Neural cell (in vitro differentiated cells): ENCODE measurements around the gene MARCHF4. TPM values are rescaled to one million over a fixed set of nuclear protein-coding genes. Genes with fewer than 3 reads are reported as not detected.

Source experiments
- H2AFZ ChIP-seq: fragments of 200-600, 300-800 bp; sonication (generic), shearing (Covaris generic); 2 replicates; pipeline ENCODE4 v1.6.0; 2014; ENCODE audit warnings: low read depth, mild to moderate bottlenecking, antibody characterized with exemption, low read length, moderate library complexity
- H3F3A ChIP-seq: fragments of 200-600 bp; shearing (Covaris generic); 2 replicates; pipeline ENCODE4 v1.6.1; 2016; ENCODE audit warnings: mild to moderate bottlenecking, moderate library complexity, mixed read lengths, antibody characterized with exemption, low read length; ENCODE audit not compliant: insufficient read depth, poor library complexity, severe bottlenecking
- H3K27ac ChIP-seq: fragments of 200-600, 300-800 bp; sonication (generic), shearing (Covaris generic); 2 replicates; pipeline ENCODE4 v1.5.1; 2014; ENCODE audit warnings: mild to moderate bottlenecking, low read length, moderate library complexity
- H3K27me3 ChIP-seq: fragments of 300-800, 200-600 bp; sonication (generic), shearing (Covaris generic); 2 replicates; pipeline ENCODE4 v1.6.0; 2014; ENCODE audit warnings: mild to moderate bottlenecking, low read depth, low read length, moderate library complexity; ENCODE audit not compliant: insufficient read depth
- H3K36me3 ChIP-seq: fragments of 300-800, 200-600 bp; sonication (generic), shearing (Covaris generic); 2 replicates; pipeline ENCODE4 v1.5.1; 2014; ENCODE audit warnings: mild to moderate bottlenecking, antibody characterized with exemption, low read length, moderate library complexity; ENCODE audit not compliant: insufficient read depth
- H3K4me2 ChIP-seq: fragments of 300-800, 200-600 bp; sonication (generic), shearing (Covaris generic); 2 replicates; pipeline ENCODE4 v1.6.0; 2014; ENCODE audit warnings: mild to moderate bottlenecking, low read length
- H3K4me3 ChIP-seq: fragments of 300-800, 200-600 bp; sonication (generic), shearing (Covaris generic); 2 replicates; pipeline ENCODE4 v1.5.1; 2014; ENCODE audit warnings: mild to moderate bottlenecking, low read length, moderate library complexity
- H3K79me2 ChIP-seq: fragments of 200-600 bp; shearing (Covaris generic); replicated peaks from 2 replicates; pipeline ENCODE4 v1.6.0; 2014; ENCODE audit warnings: mild to moderate bottlenecking, low read length, moderate library complexity; ENCODE audit not compliant: insufficient read depth
- H3K9ac ChIP-seq: fragments of 300-800, 200-600 bp; sonication (generic), shearing (Covaris generic); 2 replicates; pipeline ENCODE4 v1.6.1; 2016; ENCODE audit warnings: mild to moderate bottlenecking, low read length, mixed read lengths
- H3K9me2 ChIP-seq: fragments of 200-600 bp; shearing (Covaris generic); 2 replicates; pipeline ENCODE4 v1.6.1; 2016; ENCODE audit warnings: mild to moderate bottlenecking, low read length, mixed read lengths; ENCODE audit not compliant: insufficient read depth
- H3K9me3 ChIP-seq: fragments of 200-600, 300-800 bp; sonication (generic), shearing (Covaris generic); 2 replicates; pipeline ENCODE4 v1.6.1; 2016; ENCODE audit warnings: mild to moderate bottlenecking, mixed run types, low read length, moderate library complexity, mixed read lengths
- H4K20me1 ChIP-seq: fragments of 200-600 bp; shearing (Covaris generic); 2 replicates; pipeline ENCODE4 v1.6.1; 2016; ENCODE audit warnings: mild to moderate bottlenecking, mixed run types; ENCODE audit not compliant: insufficient read depth
- CTCF ChIP-seq: fragments of 450-650 bp; IDR thresholded peaks from 2 replicates; pipeline ENCODE4 v1.5.1; 2014; ENCODE audit warnings: antibody characterized with exemption, mild to moderate bottlenecking, moderate library complexity; ENCODE audit not compliant: poor library complexity, severe bottlenecking
- EP300 ChIP-seq: fragments of 450-650 bp; conservative IDR thresholded peaks from 2 replicates; pipeline ENCODE4 v1.6.1; 2014; ENCODE audit warnings: antibody characterized with exemption, mild to moderate bottlenecking, moderate library complexity; ENCODE audit not compliant: poor library complexity, severe bottlenecking
- EZH2 ChIP-seq: fragments of 200-600, 300-800 bp; shearing (Covaris generic), sonication (generic); IDR thresholded peaks from 2 replicates; pipeline ENCODE4 v1.6.1; 2014; ENCODE audit warnings: antibody characterized with exemption, low read length, borderline replicate concordance, mild to moderate bottlenecking; ENCODE audit not compliant: insufficient read depth, poor library complexity, severe bottlenecking
- MXI1 ChIP-seq: fragments of 450-650 bp; conservative IDR thresholded peaks from 2 replicates; pipeline ENCODE4 v1.6.1; 2014; ENCODE audit warnings: antibody characterized with exemption, mild to moderate bottlenecking; ENCODE audit not compliant: poor library complexity, severe bottlenecking
- POLR2AphosphoS5 ChIP-seq: IDR thresholded peaks from 2 replicates; pipeline ENCODE4 v1.6.1; 2012
- RAD21 ChIP-seq: fragments of 450-650 bp; conservative IDR thresholded peaks from 2 replicates; pipeline ENCODE4 v1.6.1; 2014; ENCODE audit warnings: antibody characterized with exemption, mild to moderate bottlenecking, moderate library complexity
- SMC3 ChIP-seq: fragments of 450-650 bp; conservative IDR thresholded peaks from 2 replicates; pipeline ENCODE4 v1.6.1; 2014; ENCODE audit warnings: antibody characterized with exemption, mild to moderate bottlenecking, moderate library complexity; ENCODE audit not compliant: poor library complexity
- TAF1 ChIP-seq: IDR thresholded peaks from 2 replicates; pipeline ENCODE4 v1.6.1; 2012; ENCODE audit warnings: low read depth
- polyA plus RNA-seq: library from polyadenylated mRNA; depleted of rRNA; stranded (reverse); fragments of >200 nt; gene quantifications from 2 replicates; pipeline ENCODE4 v1.2.3, GENCODE V29; 2014
- TF ChIP-seq, protein P1 (sequence below): IDR thresholded peaks from 2 replicates; pipeline ENCODE4 v1.6.1; 2012; ENCODE audit warnings: borderline replicate concordance

The MARCHF4 gene
- polyA plus RNA-seq, 1 donor from 2014 or later = 10.1 TPM

DNA sequence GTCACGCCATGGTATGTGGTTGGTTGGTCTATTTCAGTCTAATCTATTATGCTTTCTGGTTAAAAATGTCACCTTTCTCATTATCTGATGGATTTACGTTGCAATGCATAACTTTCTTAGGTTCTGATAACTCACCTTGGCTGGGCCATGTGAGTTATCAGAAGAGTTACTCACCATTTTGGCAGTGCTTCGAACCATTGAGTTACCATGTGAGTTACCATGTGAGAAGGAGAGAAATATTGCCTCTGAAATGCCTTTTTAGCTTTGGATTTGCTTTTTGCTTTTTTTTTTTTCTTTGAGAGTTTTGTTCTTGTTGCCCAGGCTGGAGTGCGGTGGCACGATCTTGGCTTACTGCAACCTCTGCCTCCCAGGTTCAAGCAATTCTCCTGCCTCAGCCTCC lies 41.6 kb upstream of the MARCHF4 start:
- Histone ChIP-seq H2AFZ (no peak overlapping the region), H3K4me3 (peak overlapping the region; percentile 81), H3K79me2 (peaks cover 3% of the 10 kb centered on the region), H3K9me2 (no peaks in the 10 kb centered on the region), H3K9ac (no peak overlapping the region), H3K36me3 (no peaks in the 10 kb centered on the region), H3K27ac (no peak overlapping the region), H3F3A (no peaks in the 10 kb centered on the region), H3K27me3 (no peaks in the 10 kb centered on the region), H3K9me3 (no peaks in the 10 kb centered on the region), H3K4me2 (no peak overlapping the region), H4K20me1 (no peaks in the 10 kb centered on the region)
- TF ChIP-seq MXI1 (no peak), POLR2AphosphoS5 (no peak)

GRCh38 chr2:216412022-216412999 lies 40.0 kb upstream of the MARCHF4 start, which contains the start of gene SMARCAL1:
Gene SMARCAL1, plus strand, starts transcription at chr2:216412484. Its CDS starts 2,221 bp downstream, at chr2:216414705.
- Histone ChIP-seq H3K9ac (peak within 1 kb of the TSS; percentile 96), H4K20me1 (no peaks in the 10 kb centered on the region), H3K36me3 (no peaks in the 10 kb centered on the region), H3K27me3 (no peaks in the 10 kb centered on the region), H3K4me3 (peak within 1 kb of the TSS; percentile 81), H2AFZ (peak within 1 kb of the TSS; percentile 93), H3K79me2 (peaks cover 3% of the 10 kb centered on the region), H3F3A (no peaks in the 10 kb centered on the region), H3K9me3 (no peaks in the 10 kb centered on the region), H3K9me2 (no peaks in the 10 kb centered on the region), H3K4me2 (peak within 1 kb of the TSS; percentile 86), H3K27ac (peak within 1 kb of the TSS; percentile 92)
- TF ChIP-seq RAD21 = peak; percentile 51
- no peak for TF ChIP-seq EZH2
- TF ChIP-seq CTCF = peak; percentile 34
- TF ChIP-seq SMC3 = peak; percentile 44
- TF ChIP-seq EP300 = peak; percentile 50
- TF ChIP-seq TAF1 = peak; percentile 94
- TF ChIP-seq POLR2AphosphoS5 = peak; percentile 75
- peak; percentile 71 for TF ChIP-seq MXI1
- TF ChIP-seq, protein P1, sequence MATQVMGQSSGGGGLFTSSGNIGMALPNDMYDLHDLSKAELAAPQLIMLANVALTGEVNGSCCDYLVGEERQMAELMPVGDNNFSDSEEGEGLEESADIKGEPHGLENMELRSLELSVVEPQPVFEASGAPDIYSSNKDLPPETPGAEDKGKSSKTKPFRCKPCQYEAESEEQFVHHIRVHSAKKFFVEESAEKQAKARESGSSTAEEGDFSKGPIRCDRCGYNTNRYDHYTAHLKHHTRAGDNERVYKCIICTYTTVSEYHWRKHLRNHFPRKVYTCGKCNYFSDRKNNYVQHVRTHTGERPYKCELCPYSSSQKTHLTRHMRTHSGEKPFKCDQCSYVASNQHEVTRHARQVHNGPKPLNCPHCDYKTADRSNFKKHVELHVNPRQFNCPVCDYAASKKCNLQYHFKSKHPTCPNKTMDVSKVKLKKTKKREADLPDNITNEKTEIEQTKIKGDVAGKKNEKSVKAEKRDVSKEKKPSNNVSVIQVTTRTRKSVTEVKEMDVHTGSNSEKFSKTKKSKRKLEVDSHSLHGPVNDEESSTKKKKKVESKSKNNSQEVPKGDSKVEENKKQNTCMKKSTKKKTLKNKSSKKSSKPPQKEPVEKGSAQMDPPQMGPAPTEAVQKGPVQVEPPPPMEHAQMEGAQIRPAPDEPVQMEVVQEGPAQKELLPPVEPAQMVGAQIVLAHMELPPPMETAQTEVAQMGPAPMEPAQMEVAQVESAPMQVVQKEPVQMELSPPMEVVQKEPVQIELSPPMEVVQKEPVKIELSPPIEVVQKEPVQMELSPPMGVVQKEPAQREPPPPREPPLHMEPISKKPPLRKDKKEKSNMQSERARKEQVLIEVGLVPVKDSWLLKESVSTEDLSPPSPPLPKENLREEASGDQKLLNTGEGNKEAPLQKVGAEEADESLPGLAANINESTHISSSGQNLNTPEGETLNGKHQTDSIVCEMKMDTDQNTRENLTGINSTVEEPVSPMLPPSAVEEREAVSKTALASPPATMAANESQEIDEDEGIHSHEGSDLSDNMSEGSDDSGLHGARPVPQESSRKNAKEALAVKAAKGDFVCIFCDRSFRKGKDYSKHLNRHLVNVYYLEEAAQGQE = peak; percentile 75
